GM10847 (cell line): ENCODE results near the gene EPHB6.

Experiments
- POLR2A ChIP-seq: IDR thresholded peaks from 2 replicates; pipeline ENCODE4 v1.6.1; 2011; ENCODE audit not compliant: insufficient read length; ENCODE audit errors: extremely low read depth

Gene EPHB6

GRCh38 chr7:142855114-142855743, 353 bp downstream of the EPHB6 start:
- TF ChIP-seq POLR2A = no peak

- no peak for TF ChIP-seq POLR2A
These were observed 1.1 kb downstream of the EPHB6 start for GRCh38 chr7:142855756-142856564.

GRCh38 chr7:142856565-142857245, 1.8 kb downstream of the EPHB6 start:
- TF ChIP-seq POLR2A = no peak

GRCh38 chr7:142857625-142858024, 2.7 kb downstream of the EPHB6 start:
- no peak for TF ChIP-seq POLR2A

- TF ChIP-seq POLR2A = no peak
These were observed 4.5 kb downstream of the EPHB6 start for GRCh38 chr7:142859411-142859810.

- no peak for TF ChIP-seq POLR2A
These were observed 5.0 kb downstream of the EPHB6 start for GRCh38 chr7:142859829-142860228.

- no peak for TF ChIP-seq POLR2A
These were observed 6.1 kb downstream of the EPHB6 start for GRCh38 chr7:142860968-142861367.

- TF ChIP-seq POLR2A = no peak
These were observed 7.5 kb downstream of the EPHB6 start for GRCh38 chr7:142862351-142862750.

- TF ChIP-seq POLR2A = no peak
These were observed 8.0 kb downstream of the EPHB6 start for GRCh38 chr7:142862786-142863400.

GRCh38 chr7:142863891-142864685, 9.2 kb downstream of the EPHB6 start:
- TF ChIP-seq POLR2A = no peak

- no peak for TF ChIP-seq POLR2A
These were observed 10.3 kb downstream of the EPHB6 start for GRCh38 chr7:142864980-142865747.

GRCh38 chr7:142865766-142866165, 10.9 kb downstream of the EPHB6 start:
- TF ChIP-seq POLR2A = no peak

- TF ChIP-seq POLR2A = no peak
These were observed 11.7 kb downstream of the EPHB6 start for GRCh38 chr7:142866361-142867096.

- no peak for TF ChIP-seq POLR2A
These were observed 12.2 kb downstream of the EPHB6 start for GRCh38 chr7:142867097-142867378.
